ENCODE results near the gene ADRA1B. TPM values are rescaled to one million over a fixed set of nuclear protein-coding genes. Genes with fewer than 3 reads are reported as not detected.

ADRA1B gene
- total and polyA plus RNA-seq, 10 of the 15 experiments (the other 5 are each of a cell fraction or from before 2014, with no cell fraction given), result 0.04 TPM; not detected in 9

DNA sequence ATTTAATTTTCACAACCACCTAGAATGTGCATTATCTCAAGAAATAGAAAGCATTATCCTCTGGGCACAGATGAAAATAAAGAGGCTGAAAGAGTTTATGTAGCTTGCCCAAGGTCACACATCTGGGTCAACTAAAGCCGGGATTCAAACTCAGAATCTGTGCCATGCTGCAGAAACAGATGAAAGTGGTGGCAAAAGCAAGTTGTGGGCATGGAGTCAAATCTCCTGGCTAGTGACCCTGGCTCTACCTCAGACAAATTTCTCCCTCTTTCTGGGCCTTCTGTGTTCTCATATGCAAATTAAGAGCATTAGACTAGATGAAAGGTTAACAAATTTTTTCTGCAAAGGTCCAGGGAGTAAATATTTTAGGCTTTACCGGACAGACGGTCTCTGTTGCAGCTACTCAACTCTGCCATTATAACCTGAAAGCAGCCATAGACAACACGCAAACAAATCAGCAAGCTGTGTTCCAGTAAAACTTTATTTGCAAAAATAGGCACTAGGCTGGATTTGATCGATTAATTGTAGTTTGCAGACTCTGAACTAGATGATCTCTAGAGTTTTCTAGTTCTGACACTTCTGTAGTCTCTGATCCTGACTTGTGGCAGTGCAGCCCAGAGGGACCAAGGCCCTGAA lies 6.0 kb upstream of the ADRA1B start:
- CTCF ChIA-PET, result no interaction called here
- Histone ChIP-seq H3K27ac (ENCODE audit: control insufficient read depth, insufficient read depth) (no peak overlapping the region), H3K9ac (ENCODE audit: control insufficient read depth, insufficient read depth, low read length) (no peak overlapping the region), H3K79me2 (ENCODE audit: control insufficient read depth, insufficient read depth, low read length) (no peaks in the 10 kb centered on the region), H3K9me3 (replicated peaks; ENCODE audit: control insufficient read depth, insufficient read depth, low read length) (no peaks in the 10 kb centered on the region), H3K36me3 (ENCODE audit: control insufficient read depth in 2 of 2, insufficient read depth in 2 of 2, low read length in 1 of 2) (no peaks in the 10 kb centered on the region), H3K27me3 (replicated peaks in 1 of 2; ENCODE audit: control insufficient read depth in 2 of 2, insufficient read depth in 2 of 2, low read length in 1 of 2) (peaks cover 0 to 3% of the 10 kb centered on the region in 2 experiments; a peak in 2 of 4 replicates), H3K4me3 (no peak overlapping the region), H3K4me2 (ENCODE audit: control insufficient read depth, insufficient read depth) (no peak overlapping the region), H2AFZ (ENCODE audit: control insufficient read depth, low read depth, low read length) (no peak overlapping the region), H4K20me1 (ENCODE audit: control insufficient read depth, insufficient read depth) (no peaks in the 10 kb centered on the region), H3K4me1 (ENCODE audit: control insufficient read depth, insufficient read depth, low read length) (no peaks in the 10 kb centered on the region)
- no peak for DNase-seq (ENCODE audit: low read depth, low spot score)
- 55% methylated on average over 5 of the region's 5 CpGs for WGBS (ENCODE audit: insufficient coverage, insufficient replicate concordance, low lambda C conversion rate, missing lambda C conversion rate)
- in situ Hi-C loops (cut with MboI), result loop anchor here (10.0 kb wide), 1 partner anchor 466 kb away; no protein-coding TSS in a partner anchor
- FAIRE-seq, result no peak
- POLR2A ChIA-PET, result no interaction called here
- RAD21 ChIA-PET (ENCODE audit: unreplicated experiment), result no interaction called here
- ATAC-seq, result no peak
- no peak for TF ChIP-seq RCOR1 (conservative IDR thresholded peaks at IDR 0.05; ENCODE audit: low read depth, low read length)
- no peak for TF ChIP-seq RFX5 (IDR thresholded peaks at IDR 0.05; ENCODE audit: low read depth, low read length)
- TF ChIP-seq NR2F1 (conservative IDR thresholded peaks at IDR 0.05), result no peak
- no peak for TF ChIP-seq CUX1 (IDR thresholded peaks at IDR 0.05; ENCODE audit: insufficient replicate concordance, low read depth, low read length)
- no peak for TF ChIP-seq FOXM1 (IDR thresholded peaks at IDR 0.05; ENCODE audit: low read depth, low read length)
- no peak for TF ChIP-seq ZNF592 (IDR thresholded peaks at IDR 0.05)
- BruUV-seq (replicated peaks), result no TSS peak
- SMC1A ChIA-PET (ENCODE audit: uncharacterized antibody, unreplicated experiment), result interaction anchor here (1.1 kb wide), 1 partner anchor 388 kb away, joined by 3 read pairs; no protein-coding TSS in a partner anchor
- intact Hi-C loops (cut with micrococcal nuclease; ENCODE audit: unreplicated experiment), result loop anchor here (10.0 kb wide), 1 partner anchor 576 kb away; the partner anchor contains the start of gene IL12B
